CD4-positive, alpha-beta T cell treated with Interferon gamma for 1 hour (primary cell): ENCODE measurements around the gene FAM13C.
"Not testable (repeated sequence)": the region's sequence is repeated elsewhere in the genome, so short reads cannot be mapped to it uniquely, and the experiment has no call there.

Experiments
- DNase-seq: peaks from one replicate; pipeline ENCODE4 v3.0.0-alpha.2; 2020

FAM13C gene

GRCh38 chr10:59362144-59362958 is at the start of gene FAM13C:
Gene FAM13C (minus strand): TSS chr10:59362549. CDS start chr10:59362460, 89 bp downstream.
- DNase-seq = no peak

DNA sequence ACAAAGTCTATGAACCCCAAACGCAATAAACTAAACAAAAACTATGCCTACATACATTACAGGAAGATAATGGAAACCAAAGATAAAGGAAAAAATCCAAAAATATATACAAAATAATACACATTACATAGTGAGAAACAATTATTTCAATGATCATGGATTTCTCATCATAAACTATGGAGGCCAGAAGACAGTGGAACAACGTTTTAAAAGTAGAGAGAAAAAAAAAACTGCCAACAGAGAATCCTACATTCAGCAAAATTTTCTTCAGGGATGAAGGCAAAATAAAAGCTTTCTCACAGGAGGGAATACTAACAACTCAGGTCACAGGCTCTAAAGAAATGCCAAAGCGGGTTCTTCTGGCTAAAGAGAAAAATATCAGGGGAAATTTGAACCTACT is 42.9 kb upstream of the FAM13C start:
- DNase-seq = no peak

DNA sequence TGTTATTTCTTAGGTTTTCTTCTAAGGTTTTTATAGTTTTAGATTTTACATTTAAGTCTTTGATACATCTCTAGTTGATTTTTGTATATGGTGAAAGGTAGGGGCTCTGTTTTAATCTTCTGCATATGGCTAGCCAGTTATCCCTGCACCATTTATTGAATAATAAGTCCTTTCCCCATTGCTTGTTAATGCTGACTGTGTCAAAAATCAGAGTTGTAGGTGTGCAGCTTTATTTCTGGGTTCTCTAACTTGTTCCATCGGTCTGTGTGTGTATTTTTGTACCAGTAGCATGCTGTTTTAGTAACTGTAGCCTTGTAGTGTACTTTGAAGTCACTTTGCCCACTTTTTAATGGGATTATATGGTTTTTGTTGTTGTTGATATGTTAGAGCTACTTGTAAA is 37.9 kb upstream of the FAM13C start:
- no peak for DNase-seq

DNA sequence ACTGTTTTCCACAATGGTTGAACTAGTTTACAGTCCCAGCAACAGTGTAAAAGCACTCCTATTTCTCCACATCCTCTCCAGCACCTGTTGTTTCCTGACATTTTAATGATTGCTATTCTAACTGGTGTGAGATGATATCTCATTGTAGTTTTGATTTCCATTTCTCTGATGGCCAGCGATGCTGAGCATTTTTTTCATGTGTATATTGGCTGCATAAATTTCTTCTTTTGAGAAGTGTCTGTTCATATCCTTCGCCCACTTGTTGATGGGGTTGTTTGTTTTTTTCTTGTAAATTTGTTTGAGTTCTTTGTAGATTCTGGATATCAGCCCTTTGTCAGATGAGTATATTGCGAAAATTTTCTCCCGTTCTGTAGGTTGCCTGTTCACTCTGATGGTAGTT is 37.0 kb upstream of the FAM13C start:
- DNase-seq = not testable (repeated sequence)

DNA sequence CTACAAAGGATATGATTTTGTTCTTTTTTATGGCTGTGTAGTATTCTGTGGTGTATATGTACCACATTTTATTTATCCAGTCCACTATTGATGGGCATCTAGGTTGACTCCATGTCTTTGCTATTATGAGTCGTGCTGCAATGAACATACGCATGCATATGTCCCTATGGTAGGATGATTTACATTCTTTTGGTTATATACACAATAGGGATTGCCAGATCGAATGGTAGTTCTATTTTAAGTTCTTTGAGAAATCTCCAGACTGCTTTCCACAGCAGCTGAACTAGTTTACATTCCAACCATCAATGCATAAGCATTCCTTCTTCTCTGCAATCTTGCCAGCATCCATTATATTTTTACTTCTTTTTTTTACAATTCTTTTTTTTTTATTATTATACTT is 35.6 kb upstream of the FAM13C start:
- no peak for DNase-seq

DNA sequence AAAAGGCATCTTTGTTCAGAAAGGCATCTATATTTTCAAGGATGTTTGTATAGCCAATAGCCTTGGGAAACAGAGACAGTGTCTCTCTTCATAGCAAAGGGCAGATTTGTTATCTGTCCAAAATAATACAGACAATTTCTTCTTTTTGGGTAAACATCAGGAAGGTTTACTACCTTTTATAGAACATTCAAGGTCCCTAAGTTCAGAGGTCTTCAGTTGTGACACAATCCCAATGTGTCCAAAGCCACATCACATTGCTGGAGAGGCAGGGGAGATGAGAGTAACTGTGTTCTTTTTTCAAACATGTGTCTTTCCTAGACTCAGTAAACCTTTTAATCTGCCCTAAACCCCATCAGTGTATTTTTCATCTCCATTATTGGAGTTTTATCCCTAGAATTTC is 33.6 kb upstream of the FAM13C start:
- no peak for DNase-seq

- no peak for DNase-seq
These were observed 31.0 kb upstream of the FAM13C start for GRCh38 chr10:59393349-59393748.

DNA sequence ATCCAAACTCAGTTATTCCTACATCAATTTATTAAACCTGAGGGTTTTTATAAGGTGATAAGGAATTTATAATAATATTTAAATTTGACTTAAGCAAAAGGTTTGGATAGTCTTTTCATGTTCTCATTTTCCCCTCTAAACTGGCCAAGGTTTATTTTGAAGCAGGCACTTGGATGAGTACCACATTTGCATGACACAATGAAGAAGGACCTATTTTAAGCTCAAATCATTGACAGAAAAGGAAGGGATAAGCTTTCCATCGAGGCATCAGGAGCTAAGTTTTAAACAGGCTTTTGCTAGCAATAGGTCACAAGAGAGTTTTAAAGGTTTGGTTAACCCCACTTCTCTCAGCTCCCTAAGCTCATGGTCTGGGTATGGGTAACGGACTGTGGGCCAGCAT is 28.7 kb upstream of the FAM13C start:
- no peak for DNase-seq

GRCh38 chr10:59388671-59388976 is 26.3 kb upstream of the FAM13C start:
- DNase-seq = no peak

- DNase-seq = no peak
These were observed 25.8 kb upstream of the FAM13C start for GRCh38 chr10:59387951-59388670.

DNA sequence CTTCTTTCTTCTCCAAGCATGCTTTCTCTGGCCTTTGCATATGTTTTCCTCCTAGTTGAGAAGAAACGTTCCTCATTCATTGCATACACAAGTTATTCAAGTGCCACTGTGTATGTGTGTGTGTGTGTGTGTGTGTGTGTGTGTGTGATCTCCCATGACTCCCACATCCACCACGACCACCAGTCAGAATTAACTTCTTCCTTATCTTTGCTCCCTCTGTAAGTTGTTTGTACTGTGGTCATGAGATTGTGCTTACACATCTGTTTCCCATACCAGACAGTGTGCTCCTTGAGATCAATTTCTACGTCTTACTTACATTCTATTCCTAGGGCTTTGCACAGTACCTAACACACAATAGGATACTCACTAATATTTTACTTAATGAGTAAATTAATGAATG is 22.4 kb upstream of the FAM13C start:
- no peak for DNase-seq

DNA sequence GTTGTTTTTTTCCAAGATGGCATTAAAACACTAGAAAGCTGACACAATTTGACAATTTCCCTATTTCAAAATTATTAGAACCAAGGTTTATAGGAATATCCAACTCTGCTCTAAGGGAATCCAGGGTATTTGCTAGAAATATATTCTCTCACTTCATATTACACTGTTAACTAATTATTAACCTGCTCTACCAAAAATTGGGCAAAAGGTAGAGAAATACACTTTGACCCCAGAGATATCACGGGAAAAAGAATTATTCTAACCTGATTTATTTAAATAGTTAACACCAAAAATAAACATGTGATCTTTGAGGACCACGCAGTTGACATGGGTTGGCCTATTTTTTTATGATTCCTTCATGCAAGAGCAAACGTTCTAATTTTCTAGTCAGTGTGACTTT is 21.6 kb upstream of the FAM13C start:
- no peak for DNase-seq

GRCh38 chr10:59383436-59383835 is 21.1 kb upstream of the FAM13C start:
- DNase-seq = no peak

DNA sequence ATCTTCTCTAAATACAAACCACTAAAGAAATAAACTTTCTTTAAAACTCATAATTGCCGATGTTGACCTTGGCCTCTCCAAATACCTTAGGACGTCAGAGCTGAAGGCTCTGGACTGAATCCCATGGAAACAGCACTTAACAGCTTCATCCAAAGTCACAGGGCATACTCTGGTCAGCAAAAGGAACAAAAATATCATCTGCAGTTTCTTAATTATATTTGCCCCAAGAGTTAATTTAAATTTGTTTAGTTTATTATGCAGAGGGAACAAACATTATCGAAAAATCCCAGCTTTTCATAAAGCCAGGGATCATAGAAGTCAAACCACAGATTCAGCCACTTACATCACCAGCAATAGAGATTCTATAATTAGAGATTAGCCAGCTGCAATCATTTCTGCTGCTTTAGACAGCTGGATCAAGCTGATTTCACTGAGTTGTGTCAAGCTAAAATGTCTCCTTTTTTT is 20.5 kb upstream of the FAM13C start:
- DNase-seq = no peak

- no peak for DNase-seq
These were observed 19.3 kb upstream of the FAM13C start for GRCh38 chr10:59381687-59382086.

- no peak for DNase-seq
These were observed 14.5 kb upstream of the FAM13C start for GRCh38 chr10:59376846-59377245.

DNA sequence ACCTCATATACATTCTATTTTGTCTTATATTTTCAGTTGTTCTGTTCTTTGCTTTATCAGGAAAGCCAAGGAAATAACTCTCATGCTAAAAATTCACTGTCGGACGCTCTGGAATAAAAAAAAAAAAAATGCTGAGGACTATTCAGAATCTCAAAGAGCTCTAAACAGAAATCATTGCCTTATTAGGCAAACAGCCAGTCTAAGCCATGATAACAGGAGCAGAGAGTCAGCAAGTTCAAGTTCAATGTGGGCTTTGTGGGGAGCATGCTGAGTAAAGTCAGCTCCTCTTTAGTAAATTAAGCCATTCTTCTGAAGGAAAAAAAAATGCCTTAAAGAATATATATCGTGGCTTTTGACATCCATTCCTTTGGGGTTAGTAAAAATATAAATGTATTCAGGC is 13.6 kb upstream of the FAM13C start:
- no peak for DNase-seq

DNA sequence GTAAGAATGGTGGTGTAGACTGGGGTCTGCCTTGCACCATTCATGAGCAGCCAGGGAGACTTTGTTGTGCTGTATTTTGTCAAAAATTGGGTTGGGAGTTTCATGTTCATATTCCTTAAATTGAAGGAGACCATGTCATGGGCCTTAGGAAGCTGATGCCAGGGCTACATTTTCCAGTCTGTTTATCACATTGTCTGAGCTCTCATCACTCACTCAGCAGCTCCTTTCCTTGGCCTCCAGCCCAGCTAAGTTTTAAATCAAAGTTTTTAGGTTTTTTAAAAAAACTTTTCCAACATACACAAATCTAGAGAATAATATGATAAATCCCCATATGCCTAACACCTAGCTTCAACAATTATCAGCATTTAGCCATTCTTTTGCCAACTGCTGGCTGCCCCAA is 12.6 kb upstream of the FAM13C start:
- no peak for DNase-seq

- no peak for DNase-seq
These were observed 10.7 kb upstream of the FAM13C start for GRCh38 chr10:59373071-59373470.

DNA sequence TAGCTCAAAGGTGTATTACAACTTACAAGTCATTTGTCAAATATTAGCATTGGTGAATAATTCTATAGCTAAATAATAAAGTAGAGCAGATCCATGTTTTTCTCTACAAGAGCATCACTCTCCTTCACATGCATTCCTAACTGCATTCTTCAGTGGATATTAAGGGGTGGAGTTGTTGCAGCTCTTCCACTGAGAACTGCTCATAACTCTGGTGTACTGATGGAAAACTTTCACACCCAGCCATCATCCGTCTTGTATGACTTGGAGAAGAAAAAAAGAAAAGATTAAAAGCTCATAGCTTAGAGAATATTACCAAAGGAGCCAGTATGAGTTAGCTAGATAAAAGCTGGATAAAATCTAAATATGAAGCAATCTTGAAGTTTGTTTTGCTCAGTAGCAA is 10.2 kb upstream of the FAM13C start:
- no peak for DNase-seq

DNA sequence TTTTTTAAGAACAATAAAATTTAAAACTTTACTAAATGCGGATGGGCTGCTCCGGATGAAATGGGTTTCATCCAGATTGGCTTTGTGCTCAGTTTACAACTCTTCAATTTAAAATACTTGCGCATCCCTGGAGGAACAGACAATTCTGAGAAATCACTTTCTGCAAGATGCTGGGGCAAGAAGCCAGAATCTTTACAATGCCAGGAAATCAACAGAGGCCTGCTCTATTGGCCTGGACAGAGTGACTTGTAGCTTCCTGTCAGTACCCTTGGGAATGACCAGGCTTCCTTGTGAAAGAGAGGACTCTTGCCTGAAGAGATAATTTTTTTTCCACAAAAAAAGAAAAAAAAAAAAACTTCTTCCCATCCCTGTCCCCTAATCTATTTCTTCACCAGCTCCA is 3.9 kb upstream of the FAM13C start:
- no peak for DNase-seq

DNA sequence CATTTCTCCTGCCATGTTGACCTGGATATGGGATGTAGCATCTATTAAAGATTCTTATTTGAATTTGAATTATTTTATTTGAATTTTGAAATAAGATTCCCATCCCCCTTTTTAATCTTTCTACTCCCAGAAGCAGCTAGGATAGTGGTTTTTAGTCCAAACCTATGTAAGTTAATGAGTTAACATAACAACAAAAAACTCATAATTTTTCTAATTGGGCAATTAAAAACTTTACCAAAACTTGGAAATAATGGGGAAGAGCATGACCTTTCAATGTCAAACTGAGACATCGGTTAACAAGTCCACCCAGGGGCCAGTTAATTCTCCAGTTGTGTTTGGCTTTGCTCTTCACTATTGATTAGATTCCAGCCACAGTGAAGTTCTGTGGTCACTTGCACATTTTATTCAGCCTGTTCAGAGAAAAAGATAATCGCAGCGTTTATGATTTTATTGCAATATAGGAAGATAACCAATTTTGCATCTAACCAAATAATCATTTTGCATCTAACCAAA is 1.2 kb upstream of the FAM13C start:
- DNase-seq = no peak

- DNase-seq = no peak
These were observed 621 bp upstream of the FAM13C start for GRCh38 chr10:59362959-59363381.

- no peak for DNase-seq
These were observed 646 bp downstream of the FAM13C start for GRCh38 chr10:59361663-59362143.
